ENCODE results near the gene SMAP1. TPM values are rescaled to one million over a fixed set of nuclear protein-coding genes. Genes with fewer than 3 reads are reported as not detected.

Gene SMAP1
- total and polyA plus RNA-seq, 12 donors, result 11.3 to 39.8 (median 24.2) TPM

- intact Hi-C loops (cut with DNase I), result loop anchor here in 1 of 2 donors (10.0 kb wide), 1 partner anchor 84 kb away; no protein-coding TSS in a partner anchor
- no peaks in the 10 kb centered on the region for H3K9me3 ChIP-seq (replicated peaks in 1 of 3)
- peak overlapping the region in 3 of 4 donors; percentile 59 to 91 (median 75) for H3K4me3 ChIP-seq
- WGBS, 4 donors, result 1 to 4% (median 1%) methylated on average over 6 to 8 of the region's 8 CpGs
- no peaks in the 10 kb centered on the region for H3K36me3 ChIP-seq (replicated peaks in 1 of 2)
- TF ChIP-seq, protein P1, sequence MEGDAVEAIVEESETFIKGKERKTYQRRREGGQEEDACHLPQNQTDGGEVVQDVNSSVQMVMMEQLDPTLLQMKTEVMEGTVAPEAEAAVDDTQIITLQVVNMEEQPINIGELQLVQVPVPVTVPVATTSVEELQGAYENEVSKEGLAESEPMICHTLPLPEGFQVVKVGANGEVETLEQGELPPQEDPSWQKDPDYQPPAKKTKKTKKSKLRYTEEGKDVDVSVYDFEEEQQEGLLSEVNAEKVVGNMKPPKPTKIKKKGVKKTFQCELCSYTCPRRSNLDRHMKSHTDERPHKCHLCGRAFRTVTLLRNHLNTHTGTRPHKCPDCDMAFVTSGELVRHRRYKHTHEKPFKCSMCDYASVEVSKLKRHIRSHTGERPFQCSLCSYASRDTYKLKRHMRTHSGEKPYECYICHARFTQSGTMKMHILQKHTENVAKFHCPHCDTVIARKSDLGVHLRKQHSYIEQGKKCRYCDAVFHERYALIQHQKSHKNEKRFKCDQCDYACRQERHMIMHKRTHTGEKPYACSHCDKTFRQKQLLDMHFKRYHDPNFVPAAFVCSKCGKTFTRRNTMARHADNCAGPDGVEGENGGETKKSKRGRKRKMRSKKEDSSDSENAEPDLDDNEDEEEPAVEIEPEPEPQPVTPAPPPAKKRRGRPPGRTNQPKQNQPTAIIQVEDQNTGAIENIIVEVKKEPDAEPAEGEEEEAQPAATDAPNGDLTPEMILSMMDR (IDR thresholded peaks at IDR 0.05), result no peak
- TF ChIP-seq POLR2A (IDR thresholded peaks at IDR 0.05), result no peak
- peaks cover 11 to 31% of the 10 kb centered on the region in 2 donors for H3K4me1 ChIP-seq (replicated peaks in 1 of 2)
- no peaks in the 10 kb centered on the region for H3K27me3 ChIP-seq
- no peak for DNase-seq
- H3K27ac ChIP-seq, result peak overlapping the region; percentile 74 to 96 (median 90)
These were observed 773 bp downstream of the SMAP1 start for GRCh38 chr6:70668499-70668812.

GRCh38 chr6:70669133-70669532 lies 1.4 kb downstream of the SMAP1 start:
- Histone ChIP-seq H3K36me3 (replicated peaks in 1 of 2) (no peaks in the 10 kb centered on the region), H3K9me3 (replicated peaks in 1 of 3) (no peaks in the 10 kb centered on the region), H3K4me1 (replicated peaks in 1 of 2) (peaks cover 11 to 31% of the 10 kb centered on the region in 2 donors), H3K27ac (no peak overlapping the region), H3K27me3 (no peaks in the 10 kb centered on the region), H3K4me3 (peak overlapping the region in 1 of 4 donors; percentile 75)
- TF ChIP-seq POLR2A (IDR thresholded peaks at IDR 0.05), result no peak
- TF ChIP-seq, protein P1 (IDR thresholded peaks at IDR 0.05), result no peak
- WGBS, 4 donors, result 46 to 55% (median 51%) methylated on average over 4 of the region's 4 CpGs
- DNase-seq, result no peak
- intact Hi-C loops (cut with DNase I), result loop anchor here in 1 of 2 donors (10.0 kb wide), 1 partner anchor 84 kb away; no protein-coding TSS in a partner anchor

GRCh38 chr6:70672549-70672948 lies 4.9 kb downstream of the SMAP1 start:
- H3K4me1 ChIP-seq (replicated peaks in 1 of 2), result peaks cover 11 to 26% of the 10 kb centered on the region in 2 donors
- no peak overlapping the region for H3K4me3 ChIP-seq
- H3K27me3 ChIP-seq, result no peaks in the 10 kb centered on the region
- no peak for TF ChIP-seq POLR2A (IDR thresholded peaks at IDR 0.05)
- TF ChIP-seq, protein P1 (IDR thresholded peaks at IDR 0.05), result no peak
- no peaks in the 10 kb centered on the region for H3K9me3 ChIP-seq (replicated peaks in 1 of 3)
- DNase-seq, result no peak
- WGBS, 4 donors, result 70 to 88% (median 76%) methylated on average over 1 of the region's 1 CpG
- no peaks in the 10 kb centered on the region for H3K36me3 ChIP-seq (replicated peaks in 1 of 2)
- intact Hi-C loops (cut with DNase I), result no loop called here
- H3K27ac ChIP-seq, result no peak overlapping the region

GRCh38 chr6:70673054-70673453 lies 5.4 kb downstream of the SMAP1 start:
- no peaks in the 10 kb centered on the region for H3K9me3 ChIP-seq (replicated peaks in 1 of 3)
- H3K4me1 ChIP-seq (replicated peaks in 1 of 2), result peaks cover 11 to 26% of the 10 kb centered on the region in 2 donors
- DNase-seq, result peak in 3 of 7 donors; percentile 8 to 27 (median 19)
- 28 to 55% (median 43%) methylated on average over 2 of the region's 2 CpGs for WGBS, 4 donors
- no peak for TF ChIP-seq POLR2A (IDR thresholded peaks at IDR 0.05)
- TF ChIP-seq, protein P1 (IDR thresholded peaks at IDR 0.05), result no peak
- no peak overlapping the region for H3K4me3 ChIP-seq
- H3K27me3 ChIP-seq, result no peaks in the 10 kb centered on the region
- no peaks in the 10 kb centered on the region for H3K36me3 ChIP-seq (replicated peaks in 1 of 2)
- no peak overlapping the region for H3K27ac ChIP-seq
- intact Hi-C loops (cut with DNase I), result no loop called here

Measured in adrenal gland (tissue), 12 donors.